Measurements from ENCODE around the gene SCUBE3.

SCUBE3 gene

DNA sequence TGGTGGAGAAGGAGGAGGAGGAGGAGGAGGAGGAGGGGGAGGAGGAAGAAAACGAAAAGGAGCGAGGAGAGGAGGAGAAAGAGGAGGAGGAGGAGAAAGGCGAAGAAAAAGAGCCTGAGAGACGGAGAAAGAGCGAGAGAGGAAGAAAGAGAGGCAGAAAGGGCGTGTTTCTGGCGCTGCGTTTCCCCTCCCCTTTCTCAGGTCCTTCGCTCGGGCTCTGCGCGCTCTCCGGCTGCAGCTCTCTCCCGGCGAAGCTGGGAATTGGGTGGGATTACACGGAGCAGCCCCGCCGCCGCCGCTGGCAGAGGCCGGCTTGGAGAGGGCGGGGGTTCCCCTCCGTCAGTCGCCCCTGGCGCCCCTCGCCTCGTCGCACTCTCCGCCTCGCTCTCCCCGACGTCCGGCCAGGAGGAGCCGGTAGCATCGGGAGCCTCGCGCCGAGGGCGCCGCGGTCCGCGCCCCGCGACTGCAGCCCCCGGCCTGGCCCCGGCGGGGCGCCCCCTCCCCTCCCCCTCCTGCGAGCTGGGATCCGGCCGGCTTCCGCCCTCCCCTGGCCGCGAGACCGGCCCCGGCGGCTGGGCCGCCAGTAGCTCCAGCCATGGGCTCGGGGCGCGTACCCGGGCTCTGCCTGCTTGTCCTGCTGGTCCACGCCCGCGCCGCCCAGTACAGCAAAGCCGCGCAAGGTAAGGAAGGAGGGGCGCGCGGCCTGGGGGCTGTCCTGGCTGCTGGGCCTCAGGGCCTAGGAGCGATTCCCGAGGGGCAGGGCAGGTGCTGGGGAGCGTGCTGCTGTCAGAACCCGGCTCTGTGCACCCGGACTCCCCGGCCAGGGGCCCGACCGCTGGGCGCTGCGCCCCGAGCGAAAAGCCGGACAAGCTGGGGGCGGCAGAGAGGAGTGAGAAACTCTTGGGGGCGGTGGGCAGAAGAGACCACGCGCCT, at the start of gene SCUBE3:
Gene SCUBE3, plus strand, starts transcription at position 133 of the 933 bp plus-strand sequence. Its CDS starts 463 bp downstream, at position 596.
- in situ Hi-C loops (cut with MboI; ENCODE audit: low sequenced_read_pairs) = no loop called here

DNA sequence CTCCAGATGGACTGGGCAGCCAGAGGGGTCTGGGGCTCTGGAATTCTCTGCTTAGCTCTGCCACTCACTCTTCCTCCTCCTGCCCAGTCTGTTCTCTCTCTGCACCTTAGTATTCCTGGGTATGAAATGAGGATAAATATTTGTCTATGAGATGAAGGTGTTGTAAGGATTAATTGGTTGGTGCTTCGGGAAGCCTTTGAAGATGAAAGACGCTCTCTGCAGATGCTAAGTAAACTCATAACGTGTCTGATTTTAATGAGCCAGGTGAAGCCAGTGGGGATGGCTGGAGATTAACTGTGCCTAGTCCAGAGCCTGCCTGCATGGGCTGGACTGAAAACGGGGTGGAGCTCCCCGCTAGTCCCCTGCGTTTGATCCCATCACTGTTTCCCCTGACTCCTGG, 49.5 kb upstream of the SCUBE3 start:
- in situ Hi-C loops (cut with MboI; ENCODE audit: low sequenced_read_pairs) = no loop called here

DNA sequence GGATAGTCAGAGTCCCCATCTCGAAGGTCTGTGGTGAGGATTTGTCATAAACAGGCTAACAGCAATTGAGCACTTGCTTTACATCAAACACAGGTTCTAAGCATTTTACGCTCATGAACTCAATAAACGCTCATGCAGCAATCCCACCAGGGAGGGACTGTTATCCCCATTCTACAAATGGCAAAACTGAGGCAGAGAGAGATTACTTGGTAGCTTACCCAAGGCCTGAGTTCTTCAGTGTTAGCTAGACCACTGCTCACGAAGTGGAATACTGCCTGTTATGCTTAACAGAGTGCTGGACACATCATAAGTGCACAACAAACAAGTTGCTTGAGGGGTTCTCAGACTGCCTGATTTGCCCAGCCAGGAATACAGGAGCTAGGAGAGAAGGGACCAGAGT, 48.9 kb upstream of the SCUBE3 start:
- in situ Hi-C loops (cut with MboI; ENCODE audit: low sequenced_read_pairs) = no loop called here

DNA sequence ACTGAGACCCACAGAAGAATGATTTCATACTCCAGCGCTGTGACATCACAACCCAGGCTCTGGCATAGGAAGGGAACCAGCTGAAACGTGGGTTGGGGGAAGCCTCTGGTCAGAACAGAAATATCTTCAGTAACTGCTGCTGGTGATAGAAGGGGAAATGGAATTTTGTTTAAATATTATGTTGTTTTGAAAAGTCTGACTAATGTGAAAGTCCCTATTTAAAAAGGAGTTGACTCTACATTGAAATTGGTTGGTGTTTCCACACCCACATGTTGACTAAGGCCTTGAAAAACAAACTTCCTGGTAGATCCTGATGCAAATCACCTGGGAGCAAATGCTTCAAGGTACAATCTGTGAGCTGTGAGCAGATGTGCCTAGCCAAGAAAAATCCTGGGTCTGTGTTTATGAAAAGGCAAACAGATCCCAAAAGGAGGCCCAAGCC, 48.1 kb upstream of the SCUBE3 start:
- in situ Hi-C loops (cut with MboI; ENCODE audit: low sequenced_read_pairs) = no loop called here

DNA sequence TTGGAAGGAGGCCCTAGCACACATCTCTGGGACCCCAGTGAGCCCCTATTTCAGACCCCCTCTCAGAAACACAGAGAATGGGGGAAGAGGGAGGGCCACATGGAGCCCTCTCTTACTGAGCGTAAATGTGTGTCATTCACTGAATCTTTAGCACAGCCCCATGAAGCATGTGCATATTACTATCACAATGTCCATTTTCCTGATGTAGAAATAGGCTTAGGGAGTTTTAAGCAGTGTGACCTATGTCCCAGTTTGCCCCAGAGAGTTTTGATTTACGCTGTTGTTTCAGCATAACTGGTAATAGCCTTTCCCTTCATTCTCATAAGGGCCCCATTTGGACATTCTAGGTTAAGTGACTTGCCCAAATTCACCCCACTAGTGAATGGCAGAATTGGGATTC, 47.6 kb upstream of the SCUBE3 start:
- in situ Hi-C loops (cut with MboI; ENCODE audit: low sequenced_read_pairs) = no loop called here

DNA sequence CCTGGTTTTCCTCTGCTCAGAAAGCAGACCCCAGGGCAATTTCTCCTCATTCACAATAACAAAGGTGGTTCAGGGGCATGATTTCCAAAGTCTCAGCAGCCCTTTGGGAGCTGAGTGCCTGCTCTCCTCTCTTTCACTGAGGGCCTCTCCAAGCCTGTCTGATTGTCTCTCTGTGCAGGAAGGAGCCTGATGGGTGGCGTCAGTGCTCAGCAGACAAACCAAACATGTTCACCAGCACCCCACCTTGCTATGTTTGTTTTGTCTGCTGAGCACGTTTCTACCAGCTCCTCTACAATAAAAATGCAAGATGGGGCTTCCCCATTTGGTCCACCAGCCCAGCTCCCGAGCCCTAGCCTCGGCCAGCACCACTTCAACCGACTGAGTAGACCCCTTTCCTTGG, 47.2 kb upstream of the SCUBE3 start:
- in situ Hi-C loops (cut with MboI; ENCODE audit: low sequenced_read_pairs) = no loop called here

DNA sequence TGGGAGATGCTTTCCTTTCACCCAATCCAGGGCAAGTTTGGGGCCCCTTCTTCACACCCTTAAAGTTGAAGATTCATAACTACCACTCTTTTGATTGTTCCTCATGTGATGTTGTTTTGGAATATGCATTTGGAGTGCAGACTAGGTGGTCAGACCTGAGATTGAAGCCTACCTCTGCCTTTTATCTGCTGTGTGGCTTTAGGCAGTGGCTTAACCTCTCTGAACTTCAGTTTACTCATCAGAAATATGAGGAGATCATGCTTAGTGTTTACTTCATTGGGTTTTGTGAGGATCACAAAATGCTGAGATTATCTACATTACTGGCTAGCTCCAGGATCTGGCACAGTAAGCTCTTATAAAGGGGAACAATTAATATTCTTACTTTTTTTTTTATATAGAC, 46.3 kb upstream of the SCUBE3 start:
- in situ Hi-C loops (cut with MboI; ENCODE audit: low sequenced_read_pairs) = no loop called here

DNA sequence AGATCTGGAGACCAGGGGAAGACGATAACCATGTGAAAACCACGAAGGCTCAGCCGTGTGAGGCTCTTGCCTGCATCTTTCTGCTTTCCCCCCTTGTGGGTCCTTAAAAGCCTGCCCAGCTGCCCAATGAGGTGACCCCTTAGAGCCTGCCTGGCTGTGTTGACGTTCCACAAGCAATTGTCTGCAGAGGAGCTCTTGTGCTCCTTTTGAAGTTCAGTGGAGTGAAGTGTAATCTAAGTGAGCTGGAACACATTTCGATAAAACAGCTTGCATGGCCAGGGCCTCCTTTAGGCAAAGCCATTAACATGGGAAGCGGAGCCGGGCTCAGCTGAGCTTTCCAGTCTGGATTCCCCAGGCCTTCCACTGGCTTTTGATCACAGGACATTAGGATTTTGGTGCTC, 45.3 kb upstream of the SCUBE3 start:
- in situ Hi-C loops (cut with MboI; ENCODE audit: low sequenced_read_pairs) = no loop called here

DNA sequence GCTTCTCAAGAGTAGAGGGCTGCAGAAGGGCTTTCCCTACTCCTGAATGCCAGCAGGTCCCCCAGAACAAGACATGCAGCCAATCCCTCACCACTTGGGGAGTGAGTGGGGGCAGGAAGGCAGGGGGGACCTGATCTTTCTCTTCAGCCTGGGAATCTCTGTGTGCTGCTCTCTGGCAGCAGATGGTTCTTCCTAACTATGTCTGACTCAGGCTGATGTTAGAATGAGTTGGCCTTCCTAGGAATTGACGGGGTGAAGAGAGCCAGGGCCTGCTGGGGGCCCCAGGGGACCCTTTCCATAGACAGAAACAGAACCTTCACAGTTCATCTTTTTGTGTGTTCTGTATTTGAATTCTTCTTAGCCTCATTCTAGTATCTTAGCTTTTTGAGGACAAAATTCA, 43.6 kb upstream of the SCUBE3 start:
- in situ Hi-C loops (cut with MboI; ENCODE audit: low sequenced_read_pairs) = no loop called here

DNA sequence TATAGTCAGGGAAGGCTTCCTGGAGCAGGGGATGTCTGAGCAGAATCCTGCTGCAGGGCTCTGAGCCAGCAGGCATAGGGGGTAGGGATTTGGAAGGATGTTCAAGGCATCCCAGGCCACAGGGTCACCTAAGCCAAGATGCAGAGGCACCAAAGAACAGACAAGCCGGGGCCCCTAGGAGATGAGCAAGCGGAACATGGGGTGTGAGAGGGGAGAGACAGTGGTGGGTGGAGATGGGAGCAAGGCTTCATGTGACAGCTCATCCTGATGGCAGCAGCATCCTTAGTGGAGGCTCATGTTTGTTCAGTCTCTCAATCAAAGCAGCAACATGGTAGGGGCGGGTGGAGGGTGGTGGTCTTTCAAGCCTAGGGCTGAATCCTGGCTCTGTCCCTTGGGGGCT, 42.9 kb upstream of the SCUBE3 start:
- in situ Hi-C loops (cut with MboI; ENCODE audit: low sequenced_read_pairs) = no loop called here

DNA sequence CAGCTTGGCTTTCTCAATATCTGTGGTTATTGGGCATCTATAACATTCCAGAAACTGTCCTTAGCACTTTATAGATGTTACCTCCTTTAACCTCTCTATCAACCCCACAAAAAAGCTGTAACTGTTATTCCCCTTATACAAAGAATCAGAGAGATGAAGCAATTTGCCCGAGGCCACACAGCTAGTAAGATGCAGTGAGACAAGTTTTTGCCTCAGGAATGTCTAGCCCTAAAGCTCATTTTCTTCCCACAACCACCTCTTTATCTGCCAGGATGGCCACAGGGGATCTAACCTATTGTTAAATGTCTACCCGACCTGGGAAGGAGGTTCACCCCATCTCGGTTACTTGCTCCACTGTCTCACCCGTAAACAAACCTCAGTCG, 40.7 kb upstream of the SCUBE3 start:
- in situ Hi-C loops (cut with MboI; ENCODE audit: low sequenced_read_pairs) = no loop called here

DNA sequence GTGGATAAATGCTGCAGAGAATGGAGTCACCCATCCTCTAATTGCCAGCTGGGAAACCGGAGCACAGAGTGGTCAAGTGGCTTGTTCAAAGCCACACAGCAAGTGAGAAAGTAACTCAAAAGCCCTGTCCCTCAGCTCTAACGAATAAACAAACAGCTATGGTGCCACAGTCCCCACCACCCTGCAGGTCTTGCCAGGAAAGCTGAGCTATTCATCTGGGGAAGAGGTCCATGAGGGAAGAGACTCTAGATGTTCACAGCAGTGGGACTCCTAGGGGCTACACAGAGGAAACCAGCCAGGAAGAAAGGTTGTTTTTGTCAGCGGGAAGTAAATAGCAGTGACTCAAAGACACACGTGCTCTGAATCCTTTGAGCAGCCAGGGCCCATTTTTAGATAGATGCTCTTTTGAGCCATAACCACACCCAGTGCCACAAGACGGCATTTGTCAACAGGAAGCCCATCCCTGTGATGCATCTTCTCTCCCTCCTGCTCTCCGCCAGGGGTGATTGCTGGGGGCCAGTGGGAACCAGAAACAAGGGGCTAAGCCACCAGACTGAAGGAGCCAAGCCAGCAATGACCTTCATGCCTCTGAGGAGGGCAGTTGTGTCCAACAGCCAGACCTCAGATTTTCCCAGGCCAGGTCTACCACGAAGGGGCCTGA, 40.2 kb upstream of the SCUBE3 start:
- in situ Hi-C loops (cut with MboI; ENCODE audit: low sequenced_read_pairs) = no loop called here

DNA sequence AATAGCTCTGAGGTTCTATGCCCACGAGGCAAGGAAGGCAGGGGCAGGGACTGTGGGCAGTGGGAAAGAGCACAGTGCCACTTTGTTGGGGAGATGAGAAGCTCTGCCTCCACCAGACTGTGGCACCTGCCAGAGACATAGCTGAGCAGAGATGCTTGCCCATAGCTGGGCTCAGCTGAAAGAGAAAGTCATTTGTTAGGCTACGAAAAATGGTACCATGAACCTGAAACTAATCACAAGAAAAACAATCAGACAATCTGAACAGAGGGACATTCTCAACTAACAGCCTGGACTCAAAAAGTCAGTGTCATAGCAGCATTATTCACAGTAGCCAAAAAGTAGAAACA, 39.7 kb upstream of the SCUBE3 start:
- in situ Hi-C loops (cut with MboI; ENCODE audit: low sequenced_read_pairs) = no loop called here

DNA sequence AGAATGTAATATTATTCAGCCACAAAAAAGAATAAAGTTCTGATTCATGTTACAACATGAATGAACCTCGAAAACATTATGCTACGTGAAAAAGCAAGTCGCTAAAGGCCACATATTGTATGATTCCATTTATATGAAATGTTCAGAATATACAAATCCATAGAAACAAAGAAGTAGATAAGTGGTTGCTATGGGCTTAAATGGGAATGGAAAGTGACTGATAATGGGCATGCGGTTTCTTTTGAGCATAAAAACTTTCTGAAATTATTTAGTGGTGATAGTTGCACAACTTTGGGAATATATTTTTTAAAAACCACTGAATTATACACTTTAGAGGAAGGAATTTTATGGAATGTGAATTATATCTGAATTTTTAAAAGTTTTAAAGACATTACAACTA, 39.3 kb upstream of the SCUBE3 start:
- in situ Hi-C loops (cut with MboI; ENCODE audit: low sequenced_read_pairs) = no loop called here

DNA sequence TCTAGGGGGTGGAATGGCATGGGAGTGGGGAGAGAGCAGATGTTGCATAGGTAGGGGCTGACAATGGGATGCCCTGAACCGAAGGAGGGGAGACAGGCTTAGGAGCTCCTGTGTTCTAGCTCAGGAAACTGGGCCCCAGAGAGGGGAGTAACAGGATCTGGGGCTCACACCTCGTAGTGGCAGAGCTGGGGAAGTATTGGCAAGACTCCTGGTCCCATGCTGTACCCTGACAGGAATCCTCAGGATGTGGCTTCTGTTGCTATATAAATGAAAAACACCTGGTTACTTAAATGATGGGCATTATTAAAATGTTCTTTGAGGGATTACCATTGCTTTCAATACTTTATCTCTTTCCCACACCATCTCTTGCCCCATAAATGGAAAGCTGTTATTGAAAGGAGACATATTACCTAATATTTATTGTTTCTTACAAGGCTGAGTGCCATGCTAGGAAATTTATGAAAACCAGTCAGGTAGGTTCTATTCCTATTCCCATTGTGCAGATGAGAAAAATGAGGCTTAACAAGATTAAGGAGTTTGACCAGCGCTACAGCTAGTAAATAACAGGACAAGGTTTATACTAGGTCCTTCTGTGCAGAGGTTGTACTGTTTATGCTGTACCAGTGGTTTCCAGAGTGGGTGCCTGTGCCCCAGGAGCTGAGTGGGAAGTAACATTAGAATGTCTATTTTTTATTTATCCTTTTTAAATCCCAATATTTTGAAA, 37.3 kb upstream of the SCUBE3 start:
- in situ Hi-C loops (cut with MboI; ENCODE audit: low sequenced_read_pairs) = no loop called here

DNA sequence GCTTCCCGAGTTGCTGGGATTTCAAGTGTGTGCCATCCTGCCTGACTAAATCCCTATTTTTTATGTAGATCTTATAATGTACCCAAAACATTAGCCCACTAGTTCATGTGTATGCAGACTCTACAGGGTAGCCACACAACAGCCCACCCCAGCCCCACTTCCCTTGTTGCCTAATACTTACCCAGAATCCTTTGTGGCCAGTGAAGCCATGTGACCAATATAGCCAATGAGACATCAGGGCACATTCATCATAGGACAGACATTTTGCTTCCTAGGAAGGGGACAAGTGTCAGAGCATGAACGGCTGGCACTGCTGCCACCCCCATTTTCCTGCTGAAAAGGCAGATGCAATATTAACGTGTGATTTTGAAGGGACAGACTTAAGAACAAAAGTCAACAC, 36.6 kb upstream of the SCUBE3 start:
- in situ Hi-C loops (cut with MboI; ENCODE audit: low sequenced_read_pairs) = no loop called here

DNA sequence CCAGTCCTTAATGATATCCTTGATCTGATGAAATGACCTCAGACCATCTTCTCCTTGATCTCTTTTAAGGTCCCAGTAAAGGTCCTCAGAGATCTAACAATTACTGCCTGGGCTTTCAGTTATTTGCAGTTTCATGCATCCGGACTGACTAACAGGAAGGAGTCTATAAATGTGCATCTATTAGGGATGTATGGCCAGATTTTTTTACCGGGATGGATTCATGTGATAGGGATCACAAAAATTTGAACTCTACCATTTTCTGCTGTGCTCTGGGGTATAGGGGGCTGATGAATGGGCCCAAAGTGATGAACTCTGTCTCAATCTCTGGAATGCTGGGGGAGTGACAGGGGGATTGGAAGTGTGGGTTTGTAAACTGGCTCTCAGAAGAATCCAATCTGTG, 36.2 kb upstream of the SCUBE3 start:
- in situ Hi-C loops (cut with MboI; ENCODE audit: low sequenced_read_pairs) = no loop called here

DNA sequence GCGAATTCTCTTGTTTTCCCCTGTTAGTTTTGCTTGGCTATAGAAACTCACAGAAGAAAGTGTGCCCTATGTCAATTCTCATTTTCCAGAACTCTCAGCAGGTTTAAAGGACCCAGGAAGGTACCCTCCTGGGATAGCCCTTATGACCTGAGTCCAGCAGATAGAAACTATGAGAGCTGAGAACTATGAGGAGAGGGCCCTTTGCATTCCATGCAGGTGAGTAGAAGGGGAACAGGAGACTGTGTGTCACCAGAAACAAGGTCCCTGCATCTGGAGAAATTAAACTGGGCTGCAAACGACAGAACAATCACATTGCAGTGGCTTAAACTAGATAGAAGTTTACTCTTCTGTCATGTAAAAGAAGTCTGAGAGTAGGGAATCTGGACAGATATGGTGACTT, 35.7 kb upstream of the SCUBE3 start:
- in situ Hi-C loops (cut with MboI; ENCODE audit: low sequenced_read_pairs) = no loop called here

DNA sequence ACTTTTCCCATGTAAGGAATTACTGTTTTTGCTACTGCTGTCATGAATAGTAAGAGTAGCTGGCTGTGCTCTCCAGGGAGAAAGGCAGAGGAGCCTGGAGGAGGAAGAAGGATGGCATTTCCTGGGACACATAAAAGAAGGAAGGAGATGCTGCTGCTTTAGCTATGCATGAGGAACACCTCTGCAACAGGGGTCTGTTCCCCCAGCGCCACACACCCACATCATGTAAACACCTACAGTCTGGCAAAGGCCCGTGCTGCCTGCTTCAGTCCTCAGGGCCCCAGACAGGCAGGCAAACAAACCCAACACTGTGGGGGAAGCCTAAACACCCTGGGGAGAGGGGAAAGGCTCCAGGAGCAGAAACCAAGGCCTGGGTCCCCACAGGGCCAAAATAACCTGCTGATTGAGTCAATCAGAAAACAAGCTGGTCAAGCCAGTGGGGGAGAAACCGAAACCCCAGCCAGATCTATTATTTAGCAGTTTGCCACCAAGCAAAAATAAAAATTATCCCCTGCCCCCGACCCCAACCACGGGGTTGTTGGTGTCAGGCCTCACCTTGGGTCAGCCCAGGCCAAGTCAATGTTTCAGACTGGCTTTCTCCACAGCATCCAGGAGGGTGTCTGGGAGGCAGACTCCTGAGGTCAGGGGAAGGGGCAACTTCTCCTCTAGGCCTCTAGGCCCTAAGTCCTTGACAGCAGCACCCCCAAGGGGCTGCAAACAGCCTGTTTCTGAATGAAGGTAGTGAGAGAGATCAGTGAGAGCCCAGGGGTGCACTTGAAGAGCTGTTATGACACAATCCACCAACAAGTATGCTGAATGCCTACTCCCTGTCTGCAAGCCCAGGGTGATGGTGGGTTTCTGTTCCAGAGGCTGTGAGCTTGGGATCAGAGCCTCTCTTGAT, 34.6 kb upstream of the SCUBE3 start:
- in situ Hi-C loops (cut with MboI; ENCODE audit: low sequenced_read_pairs) = no loop called here

DNA sequence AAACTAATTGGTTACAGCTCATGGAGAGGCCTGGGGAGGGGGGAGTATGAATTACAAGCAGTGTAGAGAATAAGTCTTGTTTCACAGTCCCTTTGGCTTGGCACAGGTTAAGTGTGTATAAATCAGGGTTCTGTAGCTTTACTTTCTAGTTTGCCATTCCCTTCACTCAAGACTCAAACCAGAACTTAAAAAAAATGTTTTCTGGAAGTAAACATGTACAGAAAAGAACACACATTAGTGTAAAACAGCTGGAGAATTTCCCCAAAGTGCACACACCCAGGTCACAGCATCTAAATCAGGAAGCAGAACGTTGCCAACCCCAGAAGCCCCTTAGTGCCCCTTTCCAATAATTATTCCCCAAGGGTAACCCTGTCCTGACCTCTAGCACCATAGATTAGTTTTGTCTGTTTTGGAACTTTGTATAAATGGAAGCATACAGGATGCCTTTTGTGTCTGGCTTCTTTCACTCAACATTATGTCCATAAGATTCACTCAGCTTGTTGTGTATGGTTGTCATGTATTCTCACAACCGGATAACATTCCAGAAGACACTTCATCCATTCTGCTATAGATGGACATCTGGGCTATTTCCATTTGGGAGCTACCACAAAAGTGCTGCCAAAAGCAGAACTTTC, 33.7 kb upstream of the SCUBE3 start:
- in situ Hi-C loops (cut with MboI; ENCODE audit: low sequenced_read_pairs) = no loop called here
